Tibial artery (tissue), 4 donors: ENCODE data around the gene LRRC8E.

Experiments
- DNase-seq, 2 donors: peaks; one replicate each; pipeline ENCODE4 v3.0.0-alpha.2; 2019
- H3K27ac ChIP-seq, 2 donors: fragments of 200-600 bp; sonication (generic) in 1 of 2; 1 replicate in 1 of 2; 2 replicates in 1 of 2; pipeline ENCODE4 v1.5.1; 2018 to 2019; ENCODE audit warnings: mild to moderate bottlenecking in 1 of 2
- H3K27me3 ChIP-seq, 2 donors: fragments of 200-600 bp; sonication (generic) in 1 of 2; one replicate each; pipeline versions ENCODE4 v1.5.1 to v1.6.0; 2016 to 2019
- H3K36me3 ChIP-seq, 3 donors: fragments of 200-600 bp; sonication (generic) in 2 of 3; one replicate each; pipeline ENCODE4 v1.5.1; 2016 to 2019; ENCODE audit warnings: mild to moderate bottlenecking in 2 of 3
- H3K4me1 ChIP-seq, 4 donors: fragments of 200-600 bp; sonication (generic) in 2 of 4; 1 replicate in 3 of 4; 2 replicates in 1 of 4; pipeline ENCODE4 v1.5.1; 2016 to 2019
- H3K4me3 ChIP-seq, 2 donors: fragments of 200-600 bp; sonication (generic) in 1 of 2; 1 replicate in 1 of 2; 2 replicates in 1 of 2; pipeline ENCODE4 v1.5.1; 2018 to 2019; ENCODE audit warnings: mild to moderate bottlenecking in 2 of 2
- H3K9me3 ChIP-seq, 3 donors: fragments of 200-600 bp; sonication (generic) in 1 of 3; one replicate each; pipeline ENCODE4 v1.5.1; 2016 to 2019
- intact Hi-C: fragments of 100-400 bp; cut with DNase I; formaldehyde crosslinking; loops from one replicate; pipeline ENCODE4 v1.15.0; 2023; ENCODE audit warnings: low total_unique reads
- TF ChIP-seq, protein P1 (sequence below), 2 experiments: fragments of 200-600 bp in 1 of 2; fragments of 450-650 bp in 1 of 2; IDR thresholded peaks; one replicate each; pipeline ENCODE4 v1.5.1; 2017 to 2019; ENCODE audit warnings: antibody characterized with exemption in 2 of 2, mild to moderate bottlenecking in 1 of 2, moderate library complexity in 1 of 2

Gene LRRC8E

DNA sequence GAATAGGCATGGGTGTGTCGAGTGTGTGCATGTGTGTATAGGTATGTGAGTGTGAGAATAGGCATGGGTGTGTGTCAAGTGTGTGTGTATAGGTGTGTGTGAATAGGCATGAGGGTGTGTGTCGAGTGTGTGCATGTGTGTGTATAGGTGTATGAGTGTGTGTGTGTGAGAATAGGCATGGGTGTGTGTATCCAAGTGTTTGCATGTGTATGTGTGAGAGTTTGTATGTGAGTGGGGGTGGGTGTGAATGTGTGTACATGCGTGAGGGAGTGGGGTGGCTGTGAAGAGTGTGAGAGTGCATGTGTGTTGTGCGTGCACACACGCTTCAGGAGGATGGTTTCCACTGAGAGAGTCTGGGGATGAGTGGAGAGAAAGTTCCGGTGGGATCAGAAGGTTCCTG is 44.8 kb upstream of the LRRC8E start:
- TF ChIP-seq, protein P1, sequence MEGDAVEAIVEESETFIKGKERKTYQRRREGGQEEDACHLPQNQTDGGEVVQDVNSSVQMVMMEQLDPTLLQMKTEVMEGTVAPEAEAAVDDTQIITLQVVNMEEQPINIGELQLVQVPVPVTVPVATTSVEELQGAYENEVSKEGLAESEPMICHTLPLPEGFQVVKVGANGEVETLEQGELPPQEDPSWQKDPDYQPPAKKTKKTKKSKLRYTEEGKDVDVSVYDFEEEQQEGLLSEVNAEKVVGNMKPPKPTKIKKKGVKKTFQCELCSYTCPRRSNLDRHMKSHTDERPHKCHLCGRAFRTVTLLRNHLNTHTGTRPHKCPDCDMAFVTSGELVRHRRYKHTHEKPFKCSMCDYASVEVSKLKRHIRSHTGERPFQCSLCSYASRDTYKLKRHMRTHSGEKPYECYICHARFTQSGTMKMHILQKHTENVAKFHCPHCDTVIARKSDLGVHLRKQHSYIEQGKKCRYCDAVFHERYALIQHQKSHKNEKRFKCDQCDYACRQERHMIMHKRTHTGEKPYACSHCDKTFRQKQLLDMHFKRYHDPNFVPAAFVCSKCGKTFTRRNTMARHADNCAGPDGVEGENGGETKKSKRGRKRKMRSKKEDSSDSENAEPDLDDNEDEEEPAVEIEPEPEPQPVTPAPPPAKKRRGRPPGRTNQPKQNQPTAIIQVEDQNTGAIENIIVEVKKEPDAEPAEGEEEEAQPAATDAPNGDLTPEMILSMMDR (IDR thresholded peaks at IDR 0.05): no peak
- Histone ChIP-seq H3K36me3 (peaks cover 0 to 7% (median 0%) of the 10 kb centered on the region in 3 donors), H3K27ac (no peak overlapping the region), H3K9me3 (no peaks in the 10 kb centered on the region), H3K27me3 (no peaks in the 10 kb centered on the region), H3K4me1 (no peaks in the 10 kb centered on the region), H3K4me3 (no peak overlapping the region)
- intact Hi-C loops: no loop called here
- DNase-seq: no peak

DNA sequence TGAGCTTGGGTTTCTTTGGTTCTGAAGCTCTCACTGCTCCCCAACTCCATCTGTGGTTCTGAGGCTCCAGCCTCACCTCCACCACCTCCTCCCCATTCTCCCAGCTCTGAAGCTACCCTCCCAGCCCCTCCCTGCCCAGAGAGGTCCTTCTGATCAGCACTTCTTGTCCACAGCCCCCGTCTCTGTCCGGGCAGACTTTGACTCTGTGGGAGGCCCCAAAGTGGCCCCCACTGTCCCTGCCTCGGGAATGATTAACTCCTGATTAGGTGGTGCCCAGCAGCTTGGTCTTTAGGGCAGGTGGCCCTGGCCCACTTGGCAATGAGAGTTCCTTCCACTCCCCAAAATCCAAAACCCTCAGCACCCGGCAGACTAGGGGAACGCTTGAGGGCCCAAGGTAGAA is 43.9 kb upstream of the LRRC8E start:
- Histone ChIP-seq H3K9me3 (no peaks in the 10 kb centered on the region), H3K27ac (no peak overlapping the region), H3K36me3 (peaks cover 0 to 14% (median 4%) of the 10 kb centered on the region in 3 donors), H3K27me3 (no peaks in the 10 kb centered on the region), H3K4me1 (no peaks in the 10 kb centered on the region), H3K4me3 (no peak overlapping the region)
- no peak for DNase-seq
- TF ChIP-seq, protein P1 (IDR thresholded peaks at IDR 0.05): no peak
- intact Hi-C loops: no loop called here

DNA sequence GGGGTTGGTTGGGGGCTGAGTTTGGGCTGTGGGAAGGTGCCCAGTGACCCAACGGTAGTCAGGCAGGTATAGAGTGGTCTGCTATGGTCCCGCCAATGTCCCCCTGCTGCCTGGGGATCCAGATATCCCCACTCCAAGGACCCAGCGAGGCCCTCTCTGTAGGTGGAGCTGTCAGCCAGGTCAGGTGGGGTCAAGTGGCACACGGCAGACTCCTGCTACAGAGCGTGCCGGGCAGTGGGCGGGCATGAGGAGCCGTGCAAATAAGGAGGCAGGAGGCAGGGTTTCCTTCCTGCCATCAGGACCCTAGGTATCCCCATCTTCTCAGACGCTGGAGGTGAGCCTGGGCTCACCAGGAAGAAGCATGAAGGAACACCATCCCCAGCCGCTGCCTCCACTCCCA is 43.4 kb upstream of the LRRC8E start:
- no peak for DNase-seq
- TF ChIP-seq, protein P1 (IDR thresholded peaks at IDR 0.05): no peak

DNA sequence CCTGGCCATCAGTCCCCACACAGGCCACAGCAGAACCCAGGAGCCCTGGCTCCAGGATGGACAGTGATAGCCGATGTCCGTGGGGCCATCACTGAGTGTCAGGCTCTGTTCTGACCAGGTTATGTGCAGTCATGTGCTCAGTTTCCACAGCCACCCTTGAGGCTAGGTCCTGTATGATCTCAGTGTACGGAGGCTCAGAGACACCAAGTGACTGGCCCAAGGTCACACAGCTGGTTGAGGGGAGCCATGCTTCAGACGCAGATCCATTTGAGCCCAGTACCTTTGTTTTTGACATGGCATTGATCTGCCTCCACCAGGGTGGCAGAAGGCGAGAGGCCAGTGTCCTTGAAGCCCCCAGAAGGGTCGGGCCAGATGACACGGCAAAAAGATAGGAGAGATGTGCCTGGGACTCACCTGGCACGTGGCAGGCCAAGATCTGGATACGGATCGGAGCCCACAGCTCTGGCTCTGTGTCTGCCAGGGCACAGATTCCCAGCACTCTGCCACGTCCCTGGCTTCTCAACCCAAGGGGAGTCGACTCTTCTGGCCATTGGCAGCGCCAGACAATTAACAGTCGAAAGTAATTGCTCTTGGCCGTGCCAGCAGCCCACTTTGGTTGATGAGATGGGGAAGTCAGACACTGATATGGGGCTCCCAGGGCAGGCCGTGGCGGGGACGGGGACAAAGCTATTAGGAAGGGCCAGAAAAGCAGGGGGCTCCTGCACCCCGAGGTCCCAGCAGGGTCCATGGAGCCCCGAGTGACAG is 42.7 kb upstream of the LRRC8E start:
- no peak for DNase-seq
- H3K9me3 ChIP-seq: no peaks in the 10 kb centered on the region
- H3K4me1 ChIP-seq: no peaks in the 10 kb centered on the region
- peaks cover 0 to 16% (median 5%) of the 10 kb centered on the region in 3 donors for H3K36me3 ChIP-seq
- H3K27ac ChIP-seq: no peak overlapping the region
- intact Hi-C loops: no loop called here
- TF ChIP-seq, protein P1 (IDR thresholded peaks at IDR 0.05): no peak
- H3K4me3 ChIP-seq: no peak overlapping the region
- no peaks in the 10 kb centered on the region for H3K27me3 ChIP-seq

More for the DNA sequence above, 43.4 kb upstream of the LRRC8E start:
- intact Hi-C loops: no loop called here
- Histone ChIP-seq H3K27ac (no peak overlapping the region), H3K4me3 (no peak overlapping the region), H3K4me1 (no peaks in the 10 kb centered on the region), H3K27me3 (no peaks in the 10 kb centered on the region), H3K36me3 (peaks cover 0 to 16% (median 5%) of the 10 kb centered on the region in 3 donors), H3K9me3 (no peaks in the 10 kb centered on the region)

DNA sequence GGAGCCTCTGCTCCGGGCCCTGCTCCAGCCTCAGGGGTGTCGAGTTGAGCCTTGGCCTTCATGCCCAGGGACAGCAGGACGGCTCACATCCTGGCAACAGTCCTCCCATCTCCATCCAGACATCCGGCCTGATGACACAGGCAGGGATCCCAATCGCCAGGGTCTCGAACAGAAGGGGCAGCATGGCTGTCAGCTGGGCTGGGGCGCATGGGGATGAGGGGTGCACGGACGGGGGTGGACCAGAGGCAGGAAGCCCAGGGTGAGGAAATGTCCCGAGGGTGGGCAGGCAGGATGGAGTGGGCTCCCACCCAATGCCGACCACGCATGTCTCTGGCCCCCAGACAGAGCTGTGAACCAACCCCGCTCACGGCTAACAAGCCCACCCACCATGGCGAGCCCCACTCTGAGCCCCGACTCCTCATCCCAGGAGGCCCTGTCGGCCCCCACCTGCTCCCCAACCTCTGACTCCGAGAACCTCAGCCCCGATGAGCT is 42.1 kb upstream of the LRRC8E start:
- H3K4me1 ChIP-seq: no peaks in the 10 kb centered on the region
- no peak overlapping the region for H3K27ac ChIP-seq
- H3K36me3 ChIP-seq: peaks cover 0 to 16% (median 5%) of the 10 kb centered on the region in 3 donors
- H3K9me3 ChIP-seq: no peaks in the 10 kb centered on the region
- intact Hi-C loops: no loop called here
- TF ChIP-seq, protein P1 (IDR thresholded peaks at IDR 0.05): no peak
- no peaks in the 10 kb centered on the region for H3K27me3 ChIP-seq
- H3K4me3 ChIP-seq: no peak overlapping the region
- DNase-seq: no peak
